T-cell (primary cell): Measurements from ENCODE around the gene NFIA. TPM values are rescaled to one million over a fixed set of nuclear protein-coding genes. Genes with fewer than 3 reads are reported as not detected.

Experiments used
- ATAC-seq, 4 experiments: fragments of 200-7000 bp in 3 of 4; fragments of 150-1000 bp in 1 of 4; cut with Tn5 transposase; replicated peaks in 1 of 4; 1 replicate in 3 of 4; 2 replicates in 1 of 4; pipeline ENCODE4 v1.10.0; 2021; ENCODE audit warnings: moderate library complexity in 3 of 4, mild to moderate bottlenecking in 2 of 4, moderate number of reproducible peaks in 1 of 4
- CTCF ChIA-PET, 2 donors: fragments of 300-600 bp; sonication (Branson Sonifier 250); formaldehyde crosslinking; loops; one replicate each; lab custom pipeline; 2022; ENCODE audit warnings: antibody characterized with exemption in 2 of 2; lab: Charles Lee
- POLR2A ChIA-PET, 2 donors: fragments of 300-600 bp; sonication (Branson Sonifier 250); formaldehyde crosslinking; loops; one replicate each; lab custom pipeline; 2022; ENCODE audit warnings: antibody characterized with exemption in 2 of 2; lab: Charles Lee
- DNase-seq, 35 experiments: peaks; one replicate each; pipeline versions ENCODE4 v3.0.0 to v3.0.0-alpha.2; 2013 to 2023
- H3K27ac ChIP-seq: one replicate; pipeline ENCODE4 v1.5.1; 2013; ENCODE audit warnings: low read length
- H3K27me3 ChIP-seq, 2 experiments: replicated peaks in 1 of 2; 1 replicate in 1 of 2; 2 replicates in 1 of 2; pipeline versions ENCODE4 v1.6.1 to v1.7.0; 2013; ENCODE audit warnings: low read length in 1 of 2, mixed read lengths in 1 of 2; ENCODE audit not compliant: control insufficient read depth in 2 of 2, insufficient read depth in 2 of 2; ENCODE audit errors: extremely low read depth in 1 of 2
- H3K36me3 ChIP-seq, 2 donors: 1 replicate in 1 of 2; 2 replicates in 1 of 2; pipeline versions ENCODE4 v1.6.1 to v1.7.0; 2013; ENCODE audit warnings: low read length in 1 of 2; ENCODE audit not compliant: control insufficient read depth in 2 of 2, insufficient read depth in 1 of 2; ENCODE audit errors: extremely low read depth in 1 of 2
- H3K4me1 ChIP-seq, 2 experiments: 1 replicate in 1 of 2; 2 replicates in 1 of 2; pipeline versions ENCODE4 v1.6.1 to v1.7.0; 2013; ENCODE audit warnings: low read length in 2 of 2, mixed read lengths in 1 of 2; ENCODE audit not compliant: insufficient read depth in 2 of 2, control insufficient read depth in 1 of 2; ENCODE audit errors: extremely low read depth in 1 of 2
- H3K4me3 ChIP-seq, 2 donors: 1 replicate in 1 of 2; 2 replicates in 1 of 2; pipeline versions ENCODE4 v1.5.1 to v1.7.0; 2013; ENCODE audit warnings: mild to moderate bottlenecking in 2 of 2, low read length in 1 of 2, moderate library complexity in 1 of 2; ENCODE audit not compliant: control insufficient read depth in 1 of 2; ENCODE audit errors: extremely low read depth in 1 of 2
- H3K9me3 ChIP-seq: 2 replicates; pipeline ENCODE4 v1.7.0; 2013
- H3K27ac Mint-ChIP-seq, 2 donors: one replicate each; pipeline ENCODE4 v1.8.0; 2020 to 2021; ENCODE audit warnings: mild to moderate bottlenecking in 2 of 2, mixed read lengths in 2 of 2
- H3K27me3 Mint-ChIP-seq, 2 donors: one replicate each; pipeline ENCODE4 v1.8.0; 2021 to 2022; ENCODE audit warnings: mixed read lengths in 2 of 2
- H3K36me3 Mint-ChIP-seq: one replicate; pipeline ENCODE4 v1.8.0; 2021; ENCODE audit warnings: mixed read lengths
- H3K4me1 Mint-ChIP-seq, 3 donors: one replicate each; pipeline ENCODE4 v1.8.0; 2020 to 2022; ENCODE audit warnings: mixed read lengths in 3 of 3, mild to moderate bottlenecking in 1 of 3
- H3K4me3 Mint-ChIP-seq, 3 donors: one replicate each; pipeline ENCODE4 v1.8.0; 2020 to 2022; ENCODE audit warnings: mild to moderate bottlenecking in 3 of 3, mixed read lengths in 3 of 3, moderate library complexity in 3 of 3
- H3K9me3 Mint-ChIP-seq, 3 donors: one replicate each; pipeline ENCODE4 v1.8.0; 2020 to 2022; ENCODE audit warnings: mixed read lengths in 3 of 3
- WGBS: methylation state at CpG from one replicate; pipeline ENCODE4 v1.1.5; 2013; ENCODE audit warnings: missing lambda C conversion rate; ENCODE audit not compliant: insufficient coverage; 5-methylcytosine and 5-hydroxymethylcytosine counted together
- total RNA-seq, 35 experiments: library from RNA in 6 of 35; stranded (reverse) in 6 of 35; fragments of 120-200 nt in 1 of 35; gene quantifications; one replicate each; pipeline versions ENCODE4 v1.2.1 to v1.2.4 and lab custom pipeline; 2013 to 2026

The NFIA gene
- total RNA-seq, 5 donors from 2014 or later (not counting 1 experiment from before 2014, with no cell fraction given): 5.1 to 10.1 (median 7.1) TPM

DNA sequence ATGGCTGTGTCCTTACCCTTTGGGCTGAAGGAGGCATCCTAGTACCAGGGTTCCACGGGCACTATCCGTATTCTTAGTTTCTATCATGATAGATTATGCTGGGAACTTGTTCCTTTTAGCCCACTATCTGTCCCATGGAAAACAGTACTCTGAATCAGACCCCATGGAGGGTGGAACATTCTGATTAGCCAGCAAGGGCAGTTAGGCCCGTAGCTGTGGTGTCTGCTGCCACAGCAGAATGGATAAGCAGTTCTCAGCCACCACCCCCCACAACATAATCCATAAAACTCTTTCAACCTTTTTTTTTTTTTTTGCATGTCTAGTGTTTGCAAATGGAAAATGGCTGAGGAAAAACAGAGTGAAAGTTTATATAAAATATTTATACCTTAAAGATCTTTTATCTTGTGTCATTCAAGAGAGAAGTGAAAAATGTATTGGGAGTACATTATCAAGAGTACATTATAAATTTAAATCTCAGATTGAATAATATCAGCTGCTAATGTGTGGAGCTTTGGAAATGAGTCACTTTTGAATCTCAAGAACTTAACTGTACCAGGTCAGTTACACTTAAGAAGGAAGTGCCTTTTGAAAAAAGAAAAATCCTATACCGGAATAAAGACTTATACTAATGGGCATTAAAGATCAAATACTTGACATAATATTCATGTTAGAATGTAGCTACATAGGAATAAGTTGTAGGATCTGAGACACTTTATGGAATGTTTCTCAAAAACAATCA lies 80.3 kb downstream of the NFIA start:
- Histone ChIP-seq H3K4me1 (peaks cover under 1 to 4% of the 10 kb centered on the region in 2 experiments), H3K4me3 (no peak overlapping the region), H3K9me3 (no peaks in the 10 kb centered on the region), H3K27me3 (peaks cover 0 to 2% of the 10 kb centered on the region in 2 experiments), H3K27ac (no peak overlapping the region), H3K36me3 (no peaks in the 10 kb centered on the region)
- Mint-ChIP-seq H3K27me3 (no peaks in the 10 kb centered on the region), H3K9me3 (no peaks in the 10 kb centered on the region), H3K4me1 (peaks cover 3 to 12% (median 12%) of the 10 kb centered on the region in 3 donors), H3K36me3 (peaks cover 9% of the 10 kb centered on the region), H3K4me3 (no peak overlapping the region), H3K27ac (no peak overlapping the region)
- DNase-seq (no peak), ATAC-seq (no peak)
- ChIA-PET CTCF (no interaction called here), POLR2A (no interaction called here)
- no CpG with 5 or more reads among the region's 4 CpGs for WGBS

DNA sequence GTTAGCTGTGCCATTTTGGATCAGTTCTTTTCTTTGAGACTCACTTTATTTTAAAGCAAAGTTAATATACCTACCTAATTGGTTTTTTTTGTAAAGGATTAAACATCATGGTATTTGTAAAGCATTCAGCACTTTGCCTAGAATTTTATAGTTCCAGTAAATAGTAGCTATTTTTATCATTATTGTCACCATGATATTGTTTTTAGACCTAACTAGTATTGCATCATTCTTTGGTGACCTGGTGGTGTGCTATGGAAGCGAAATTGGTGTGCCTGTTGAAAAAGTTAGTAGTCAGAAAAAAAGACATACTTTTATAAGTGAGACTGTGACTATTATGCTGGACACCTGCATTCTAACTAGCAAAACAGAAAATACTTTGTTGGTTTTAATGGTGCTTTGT lies 81.0 kb downstream of the NFIA start:
- POLR2A ChIA-PET: no interaction called here
- H3K36me3 ChIP-seq: no peaks in the 10 kb centered on the region
- WGBS: no CpG with 5 or more reads among the region's 1 CpG
- no peaks in the 10 kb centered on the region for H3K9me3 Mint-ChIP-seq
- H3K36me3 Mint-ChIP-seq: peaks cover 9% of the 10 kb centered on the region
- no peaks in the 10 kb centered on the region for H3K9me3 ChIP-seq
- no peak overlapping the region for H3K4me3 ChIP-seq
- peaks cover 0 to 8% (median 7%) of the 10 kb centered on the region in 3 donors for H3K4me1 Mint-ChIP-seq
- CTCF ChIA-PET: no interaction called here
- no peak for ATAC-seq
- H3K27me3 Mint-ChIP-seq: no peaks in the 10 kb centered on the region
- H3K27ac ChIP-seq: no peak overlapping the region
- H3K27ac Mint-ChIP-seq: no peak overlapping the region
- no peaks in the 10 kb centered on the region for H3K4me1 ChIP-seq
- H3K4me3 Mint-ChIP-seq: no peak overlapping the region
- no peak for DNase-seq
- H3K27me3 ChIP-seq: peaks cover 0 to 2% of the 10 kb centered on the region in 2 experiments

DNA sequence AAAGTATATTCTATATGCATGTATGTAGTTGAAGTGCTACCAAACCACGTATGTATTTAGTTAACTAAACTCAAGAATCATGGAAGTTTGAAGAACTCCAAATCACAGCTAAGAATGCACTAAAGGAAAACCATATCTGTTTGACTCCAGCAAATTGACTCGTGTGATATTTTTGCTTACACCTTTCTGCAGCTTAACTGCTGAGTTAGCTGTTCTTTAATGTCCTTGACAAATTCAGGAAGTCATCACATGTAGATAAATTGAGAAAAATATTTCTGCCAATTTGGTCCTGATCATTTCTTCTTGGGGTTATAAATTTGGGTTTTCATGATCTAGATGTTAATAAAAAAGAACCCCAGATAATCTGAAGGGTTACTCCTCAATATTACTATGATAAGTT lies 83.0 kb downstream of the NFIA start:
- Histone ChIP-seq H3K4me1 (no peaks in the 10 kb centered on the region), H3K36me3 (no peaks in the 10 kb centered on the region), H3K27me3 (no peaks in the 10 kb centered on the region), H3K27ac (no peak overlapping the region), H3K4me3 (no peak overlapping the region), H3K9me3 (no peaks in the 10 kb centered on the region)
- no CpG with 5 or more reads among the region's 2 CpGs for WGBS
- Mint-ChIP-seq H3K9me3 (no peaks in the 10 kb centered on the region), H3K4me3 (no peak overlapping the region), H3K27ac (no peak overlapping the region), H3K27me3 (no peaks in the 10 kb centered on the region), H3K4me1 (no peaks in the 10 kb centered on the region), H3K36me3 (peaks cover 7% of the 10 kb centered on the region)
- ATAC-seq (no peak), DNase-seq (no peak)
- ChIA-PET POLR2A (no interaction called here), CTCF (interaction anchor here in 1 of 2 donors (0.6 kb wide), 1 partner anchor 92 kb away, joined by 3 read pairs; no protein-coding TSS in a partner anchor)

DNA sequence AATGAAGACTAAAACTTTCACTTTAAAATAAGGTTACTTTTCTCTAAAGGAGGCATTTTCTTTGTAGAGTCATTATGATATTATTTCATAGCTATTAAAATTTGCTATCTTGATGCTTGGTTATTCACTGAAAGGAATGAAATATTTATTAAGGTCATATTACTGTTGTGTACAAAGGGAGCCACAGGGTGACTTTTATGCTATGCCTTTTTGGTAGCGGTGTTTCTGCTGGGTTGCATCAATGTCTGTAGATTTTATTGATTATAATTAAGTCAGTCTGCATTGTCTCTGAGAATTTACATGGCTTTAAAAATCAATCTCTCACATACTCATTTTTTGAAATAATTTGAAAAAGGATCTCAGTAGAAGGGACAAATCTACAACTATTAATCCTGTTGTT lies 84.9 kb downstream of the NFIA start:
- H3K36me3 Mint-ChIP-seq: no peaks in the 10 kb centered on the region
- POLR2A ChIA-PET: no interaction called here
- no peak for DNase-seq

DNA sequence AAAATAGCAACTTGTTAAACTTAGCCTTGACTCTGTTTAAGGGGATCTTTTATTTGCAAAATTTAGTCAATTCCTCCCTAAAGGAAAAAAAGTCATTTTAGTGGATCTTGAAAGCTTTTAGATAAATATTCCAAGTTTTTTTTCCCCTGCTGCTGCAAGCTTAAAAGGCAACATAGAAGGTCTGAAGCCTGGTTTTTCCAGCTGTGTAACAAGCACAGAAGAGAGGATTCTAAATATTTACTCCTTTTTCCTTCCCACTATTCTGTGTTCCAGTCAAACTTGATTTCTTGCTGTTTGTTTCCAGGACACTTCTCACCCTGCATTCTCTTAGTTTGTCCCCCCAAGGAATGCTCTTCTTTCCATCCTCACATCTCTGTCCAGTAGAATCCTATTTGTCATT lies 86.7 kb downstream of the NFIA start:
- Mint-ChIP-seq H3K27ac (no peak overlapping the region), H3K4me3 (no peak overlapping the region), H3K4me1 (no peaks in the 10 kb centered on the region), H3K36me3 (no peaks in the 10 kb centered on the region), H3K9me3 (no peaks in the 10 kb centered on the region), H3K27me3 (peaks cover 0 to 4% of the 10 kb centered on the region in 2 donors)
- CTCF ChIA-PET: no interaction called here
- no peaks in the 10 kb centered on the region for H3K9me3 ChIP-seq
- DNase-seq (no peak), ATAC-seq (no peak)
- H3K4me1 ChIP-seq: no peaks in the 10 kb centered on the region
- H3K27me3 ChIP-seq: no peaks in the 10 kb centered on the region
- H3K27ac ChIP-seq: no peak overlapping the region
- H3K36me3 ChIP-seq: no peaks in the 10 kb centered on the region
- H3K4me3 ChIP-seq: no peak overlapping the region
- POLR2A ChIA-PET: no interaction called here

More for the DNA sequence above, 84.9 kb downstream of the NFIA start:
- Histone ChIP-seq H3K4me3 (no peak overlapping the region), H3K9me3 (no peaks in the 10 kb centered on the region), H3K4me1 (no peaks in the 10 kb centered on the region), H3K36me3 (no peaks in the 10 kb centered on the region), H3K27me3 (no peaks in the 10 kb centered on the region), H3K27ac (no peak overlapping the region)
- peaks cover 0 to 4% of the 10 kb centered on the region in 2 donors for H3K27me3 Mint-ChIP-seq
- H3K4me3 Mint-ChIP-seq: no peak overlapping the region
- WGBS: no CpG with 5 or more reads among the region's 1 CpG
- CTCF ChIA-PET: interaction anchor here in 1 of 2 donors (0.8 kb wide), 1 partner anchor 122 kb away, joined by 3 read pairs; no protein-coding TSS in a partner anchor
- no peaks in the 10 kb centered on the region for H3K9me3 Mint-ChIP-seq
- ATAC-seq: no peak
- no peak overlapping the region for H3K27ac Mint-ChIP-seq
- no peaks in the 10 kb centered on the region for H3K4me1 Mint-ChIP-seq

DNA sequence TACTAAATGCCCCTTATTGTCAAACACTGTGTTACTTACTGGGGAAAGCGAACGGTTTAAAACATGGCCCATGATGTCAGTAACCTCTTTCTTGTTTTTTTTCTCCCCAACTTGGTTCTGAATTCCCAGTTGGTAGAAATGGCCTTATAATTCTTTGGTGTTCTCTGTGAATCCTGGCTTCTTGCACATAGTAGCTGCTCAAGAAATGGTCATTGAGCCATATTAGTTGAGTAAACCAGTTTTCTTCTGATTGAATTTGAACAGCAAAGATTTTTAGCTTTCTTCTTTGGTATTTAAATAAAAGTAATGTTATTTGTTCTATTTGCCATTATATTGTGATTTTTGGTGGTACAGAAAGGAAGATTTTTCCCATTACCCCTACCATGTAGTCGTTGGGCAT lies 87.3 kb downstream of the NFIA start:
- H3K27me3 ChIP-seq: no peaks in the 10 kb centered on the region
- Mint-ChIP-seq H3K9me3 (no peaks in the 10 kb centered on the region), H3K4me3 (no peak overlapping the region), H3K27me3 (peaks cover 0 to 4% of the 10 kb centered on the region in 2 donors), H3K27ac (no peak overlapping the region), H3K36me3 (no peaks in the 10 kb centered on the region), H3K4me1 (no peaks in the 10 kb centered on the region)
- no peaks in the 10 kb centered on the region for H3K4me1 ChIP-seq
- POLR2A ChIA-PET: no interaction called here
- no peaks in the 10 kb centered on the region for H3K36me3 ChIP-seq
- no CpG with 5 or more reads among the region's 3 CpGs for WGBS
- CTCF ChIA-PET: no interaction called here
- no peak overlapping the region for H3K4me3 ChIP-seq
- DNase-seq (no peak), ATAC-seq (no peak)
- no peak overlapping the region for H3K27ac ChIP-seq
- H3K9me3 ChIP-seq: no peaks in the 10 kb centered on the region
